HG03558 (cell line): Measurements from ENCODE around the gene FEZF1.
A peak's percentile ranks its signal among the peaks of the same experiment; 100 is the strongest.

Source experiments
- ATAC-seq: cut with Tn5 transposase; IDR thresholded peaks from one replicate; pipeline ENCODE4 v1.9.1; 2021; ENCODE audit warnings: moderate number of reproducible peaks; ENCODE audit not compliant: unreplicated experiment; ENCODE audit errors: extremely low read depth

FEZF1 gene

GRCh38 chr7:122304319-122304975 lies at the start of gene FEZF1:
Gene FEZF1, minus strand, starts transcription at chr7:122304750. Its CDS starts 313 bp downstream, at chr7:122304437.
- no peak for ATAC-seq

- ATAC-seq, result no peak
Measured at GRCh38 chr7:122352454-122352853, 47.9 kb upstream of the FEZF1 start.

GRCh38 chr7:122350701-122351100 lies 46.2 kb upstream of the FEZF1 start:
- no peak for ATAC-seq

DNA sequence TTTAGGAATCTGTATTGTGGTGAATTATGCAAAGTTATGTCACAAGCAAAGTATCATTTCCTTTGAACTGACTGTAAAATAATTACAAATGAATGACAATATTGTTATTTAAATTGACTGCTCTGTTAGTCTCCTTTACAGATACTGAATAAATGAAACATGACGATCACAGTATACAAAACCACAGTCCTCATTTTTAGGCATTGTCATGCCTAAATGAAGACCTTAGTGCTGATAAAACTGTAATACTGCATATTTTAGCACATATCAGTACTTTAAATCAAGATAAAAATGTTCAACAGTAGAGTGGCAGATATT lies 39.7 kb upstream of the FEZF1 start:
- no peak for ATAC-seq

DNA sequence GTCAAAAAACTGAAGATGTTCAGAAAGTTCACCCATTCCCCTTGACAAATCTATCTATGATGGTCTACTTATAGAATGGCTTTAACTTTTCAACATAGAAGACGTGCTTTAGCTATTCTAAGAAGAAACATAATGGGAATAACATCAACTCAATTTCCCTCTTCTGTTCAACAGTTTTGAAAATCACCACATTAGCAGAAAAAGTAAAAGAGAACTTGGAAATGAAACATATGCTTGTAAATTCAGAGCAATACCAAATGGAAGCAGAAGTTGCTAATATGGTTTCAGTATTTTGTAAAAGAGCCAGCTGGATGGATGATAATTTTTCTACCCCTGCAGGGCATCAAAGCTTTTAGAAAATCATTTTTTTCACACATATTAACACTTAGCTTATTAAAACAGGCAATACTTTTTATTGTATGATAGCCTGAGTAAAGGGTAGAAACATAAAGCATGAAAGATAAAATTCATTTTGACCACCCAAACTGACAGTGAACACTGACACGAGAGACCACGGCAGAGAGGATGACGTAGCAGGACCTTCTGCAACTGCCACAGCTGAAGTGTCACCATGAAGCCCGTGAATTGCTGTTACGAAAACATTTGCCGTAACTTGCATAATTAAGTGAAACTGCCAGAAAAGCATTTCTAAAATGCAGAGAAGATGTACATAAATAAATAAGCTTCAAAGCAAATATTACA lies 39.2 kb upstream of the FEZF1 start:
- ATAC-seq, result no peak

DNA sequence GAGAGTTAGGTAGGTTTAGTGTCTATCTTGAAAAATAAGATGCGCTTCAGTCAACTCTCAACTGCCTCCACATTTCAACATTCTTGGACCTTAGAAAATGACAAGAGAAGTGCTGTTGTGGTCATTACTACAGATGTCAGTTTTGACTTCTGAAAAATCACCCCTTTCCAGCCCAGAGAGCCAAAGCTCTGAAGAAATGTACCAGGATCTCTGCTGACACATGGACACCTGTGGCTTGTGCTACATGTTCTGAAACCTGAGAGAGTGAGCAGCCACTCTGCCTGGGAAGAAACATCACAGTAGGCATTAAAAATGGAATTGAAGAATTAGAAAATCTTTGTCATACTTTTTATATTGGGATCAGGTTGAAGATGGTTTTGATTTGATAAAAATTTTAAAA lies 35.9 kb upstream of the FEZF1 start:
- ATAC-seq, result no peak

GRCh38 chr7:122339145-122339904 lies 34.8 kb upstream of the FEZF1 start:
- no peak for ATAC-seq

- ATAC-seq, result no peak
Measured at GRCh38 chr7:122337011-122337410, 32.5 kb upstream of the FEZF1 start.

GRCh38 chr7:122329145-122329802 lies 24.7 kb upstream of the FEZF1 start:
- no peak for ATAC-seq

DNA sequence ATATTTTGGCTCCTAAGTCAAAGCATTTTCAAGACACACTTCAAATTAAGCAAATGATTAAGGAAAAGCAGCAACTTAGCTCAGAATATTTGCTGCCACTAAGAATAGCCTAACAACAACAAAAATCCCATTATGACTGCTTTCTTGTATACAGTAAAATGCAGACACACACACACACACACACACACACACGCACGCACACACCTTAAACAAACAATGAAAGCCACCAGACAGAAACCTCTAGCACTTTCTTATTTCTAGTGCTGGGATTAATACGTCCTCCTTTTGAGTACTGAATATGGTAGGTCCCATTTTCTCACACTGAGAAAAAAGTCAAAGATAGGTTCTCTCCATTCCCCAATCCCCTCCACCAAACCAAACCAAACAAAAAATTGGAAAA lies 23.4 kb upstream of the FEZF1 start:
- no peak for ATAC-seq

DNA sequence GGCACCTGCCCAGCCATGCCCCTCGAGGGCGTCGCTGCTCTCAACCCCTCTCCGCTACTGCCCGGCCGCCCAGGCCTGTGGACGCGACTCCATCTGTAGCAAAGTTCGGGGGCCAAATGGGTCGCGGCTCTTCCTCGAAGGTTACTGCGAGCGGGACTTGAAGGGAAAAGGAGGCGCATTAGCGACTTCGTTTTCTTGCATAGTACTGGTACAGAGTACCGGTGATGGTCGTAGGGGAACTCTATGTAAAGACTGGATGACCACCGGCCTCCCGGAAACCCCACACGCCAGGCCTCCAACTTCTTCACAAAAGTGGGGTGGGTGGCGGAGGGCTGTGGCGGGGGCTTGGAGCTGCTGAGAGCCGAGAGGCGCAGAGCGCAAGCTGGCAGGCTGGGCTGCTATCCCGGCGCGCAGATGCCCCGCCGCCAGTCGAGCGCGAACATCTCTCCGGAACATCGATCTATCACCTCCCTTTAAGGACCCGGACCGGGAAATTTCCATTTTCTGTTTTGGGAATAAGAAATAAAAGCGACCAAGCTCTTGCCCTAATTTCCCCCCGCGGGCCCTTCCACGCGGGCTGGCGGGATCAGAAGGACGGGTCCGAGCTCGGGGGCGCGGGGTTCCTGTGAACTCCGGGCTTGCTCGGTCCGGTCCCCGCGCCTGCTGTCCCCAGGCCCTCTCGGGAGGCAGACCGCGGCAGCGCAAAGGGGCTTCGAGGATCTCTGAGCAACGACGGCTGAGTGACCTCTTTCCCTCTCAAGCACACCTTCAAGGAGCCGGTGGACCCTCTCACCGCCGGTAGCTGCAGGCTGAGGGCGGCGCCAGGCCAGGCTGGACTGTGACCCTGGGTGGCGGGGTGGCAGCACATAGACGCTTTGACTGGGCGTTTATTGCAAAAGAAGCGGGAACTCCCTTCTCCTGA lies 12.2 kb upstream of the FEZF1 start:
- ATAC-seq, result no peak

DNA sequence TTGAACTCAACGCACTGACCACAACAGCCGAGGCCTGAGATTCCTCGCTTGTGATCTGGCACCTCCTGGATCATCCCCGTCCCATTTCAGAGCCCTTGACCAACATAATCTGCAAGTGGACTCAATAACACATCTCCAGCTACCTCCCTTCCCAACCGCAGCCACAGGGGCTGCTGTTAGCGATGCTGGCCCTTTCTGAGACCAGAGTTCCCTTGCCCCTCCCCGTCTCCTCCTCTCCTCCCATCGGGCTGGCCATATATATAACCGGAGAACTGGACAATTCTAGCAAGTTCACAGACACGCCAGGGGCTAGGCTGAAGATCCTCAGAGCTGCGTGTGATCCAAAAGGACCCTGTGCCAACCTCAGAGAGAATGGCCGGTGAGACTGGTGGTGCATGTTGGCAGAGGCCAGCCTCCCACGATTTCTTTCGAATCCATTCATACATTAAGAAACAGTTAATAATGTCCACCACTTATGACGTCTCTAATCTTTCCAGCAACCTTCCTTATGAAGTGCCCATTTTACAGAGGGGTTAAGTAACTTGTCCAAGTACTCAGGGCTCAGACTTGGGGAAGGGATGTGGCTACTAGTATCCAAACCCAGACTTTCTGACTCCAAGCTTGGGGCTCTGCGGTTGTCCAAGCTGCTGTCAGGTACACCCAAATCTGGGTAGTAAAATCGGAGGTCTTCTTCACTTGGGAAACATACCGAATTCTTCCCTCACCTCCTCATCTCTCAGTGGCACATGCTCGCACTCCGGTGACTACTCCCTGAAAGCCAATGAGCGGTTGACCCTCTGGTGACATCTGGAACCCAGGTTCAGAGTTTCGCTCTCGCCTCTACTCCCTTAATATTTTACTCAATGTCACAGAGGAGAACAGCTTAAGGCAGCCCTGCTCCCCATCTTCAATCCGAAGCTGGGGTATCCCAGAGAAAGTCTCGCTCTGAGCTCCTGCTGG lies 11.2 kb upstream of the FEZF1 start:
- ATAC-seq, result no peak

DNA sequence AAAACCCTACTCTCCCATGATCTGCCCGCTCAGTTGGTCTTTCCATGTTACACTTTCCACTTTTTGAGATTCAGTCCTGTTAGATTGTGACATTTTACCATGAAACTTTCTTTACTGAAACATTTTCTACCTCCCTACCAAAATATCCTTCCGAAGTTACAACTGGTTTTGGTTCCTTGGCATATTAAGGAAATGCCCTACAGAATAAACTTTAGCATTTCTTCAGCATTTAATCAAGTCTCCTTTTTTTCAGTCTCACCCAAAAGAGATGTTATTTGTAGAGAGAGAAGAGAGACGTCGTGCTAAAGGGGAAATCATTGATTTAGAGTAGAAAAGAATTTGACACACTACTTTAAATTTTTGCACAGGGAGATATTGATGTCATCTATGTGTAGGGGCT lies 9.7 kb upstream of the FEZF1 start:
- ATAC-seq, result no peak

DNA sequence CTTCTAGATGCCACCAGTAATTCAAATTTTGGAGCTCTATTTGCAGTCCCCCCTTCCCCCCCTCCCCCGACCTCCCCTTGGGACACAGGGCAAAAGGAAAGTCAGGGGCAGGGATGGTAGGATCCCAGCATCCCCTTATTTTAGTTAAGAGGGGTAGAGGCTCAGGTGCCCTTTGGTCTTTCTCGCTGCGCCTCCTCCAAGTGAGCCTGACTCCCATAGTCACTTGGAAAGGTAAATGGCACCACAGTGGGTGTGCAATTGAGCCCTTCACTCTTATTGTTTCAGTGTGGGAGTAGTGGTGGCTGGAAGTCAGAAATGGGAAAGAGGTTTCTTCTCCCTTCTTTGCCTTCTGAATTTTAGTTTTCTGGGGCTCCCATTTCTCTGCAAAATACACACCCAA lies 8.2 kb upstream of the FEZF1 start:
- no peak for ATAC-seq

DNA sequence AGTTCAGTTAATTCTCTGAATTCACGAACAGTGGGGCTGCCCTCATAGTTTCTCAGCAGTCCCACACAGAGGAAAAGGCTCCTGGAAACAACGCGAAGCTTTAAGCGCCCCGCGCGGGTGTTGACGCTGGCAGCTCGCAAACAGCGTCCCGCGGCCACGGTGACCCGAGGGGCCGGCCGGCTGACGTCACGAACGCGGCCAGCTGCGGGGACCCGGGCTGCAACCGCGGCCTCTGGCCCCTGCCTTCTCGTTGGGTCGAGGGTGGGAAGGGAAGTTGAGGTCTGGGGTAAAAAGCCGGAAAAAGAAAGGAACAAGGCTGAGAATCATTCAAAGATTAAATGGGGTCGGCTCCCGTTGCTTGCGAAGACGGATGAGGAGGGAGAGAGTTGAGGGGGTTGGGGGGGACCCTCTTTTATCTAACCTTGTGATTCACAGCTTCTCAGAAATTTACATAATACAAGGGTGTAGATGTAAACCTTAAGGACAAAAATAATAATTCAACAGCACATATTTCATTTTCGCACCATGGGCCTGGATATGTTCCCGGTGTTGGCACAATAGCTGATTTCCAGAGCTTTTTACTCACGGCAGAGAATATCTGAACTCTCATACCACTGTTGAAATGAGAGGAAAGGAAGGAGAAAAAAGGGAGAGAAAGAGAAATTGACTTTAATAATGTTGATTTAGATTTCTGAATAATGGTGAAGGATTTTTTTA lies 7.3 kb upstream of the FEZF1 start:
- no peak for ATAC-seq

DNA sequence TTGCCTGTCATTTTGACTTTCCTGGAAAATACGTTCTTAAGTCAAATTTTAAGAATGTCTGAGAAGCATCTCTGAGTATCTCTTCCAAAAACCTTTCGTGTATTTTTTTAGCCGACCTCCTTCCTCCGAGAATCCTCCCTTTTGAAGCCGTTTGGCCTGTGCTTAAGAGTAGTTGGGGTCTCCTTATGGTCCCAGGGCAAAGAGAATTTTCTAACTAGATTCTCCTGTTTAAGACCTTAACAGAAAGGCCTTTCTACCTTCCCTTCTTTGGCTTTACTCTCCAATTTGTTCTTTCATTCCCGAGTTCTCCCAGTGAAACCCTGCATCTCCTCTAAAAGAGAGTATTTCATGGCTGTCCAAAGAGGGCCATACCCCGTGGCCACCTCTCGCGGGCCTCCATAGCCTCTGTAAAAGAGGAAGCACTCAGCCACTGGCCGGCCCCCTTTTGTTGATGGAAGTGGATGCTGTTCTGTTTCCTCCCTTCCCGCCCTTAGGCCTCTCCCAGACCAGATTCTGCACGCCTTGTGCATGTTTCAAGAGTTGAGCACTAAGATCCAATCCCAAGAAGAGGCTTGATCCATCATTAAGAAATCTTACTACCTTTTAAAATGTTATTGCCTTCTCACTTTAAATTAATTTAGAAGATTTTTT lies 6.6 kb upstream of the FEZF1 start:
- no peak for ATAC-seq

DNA sequence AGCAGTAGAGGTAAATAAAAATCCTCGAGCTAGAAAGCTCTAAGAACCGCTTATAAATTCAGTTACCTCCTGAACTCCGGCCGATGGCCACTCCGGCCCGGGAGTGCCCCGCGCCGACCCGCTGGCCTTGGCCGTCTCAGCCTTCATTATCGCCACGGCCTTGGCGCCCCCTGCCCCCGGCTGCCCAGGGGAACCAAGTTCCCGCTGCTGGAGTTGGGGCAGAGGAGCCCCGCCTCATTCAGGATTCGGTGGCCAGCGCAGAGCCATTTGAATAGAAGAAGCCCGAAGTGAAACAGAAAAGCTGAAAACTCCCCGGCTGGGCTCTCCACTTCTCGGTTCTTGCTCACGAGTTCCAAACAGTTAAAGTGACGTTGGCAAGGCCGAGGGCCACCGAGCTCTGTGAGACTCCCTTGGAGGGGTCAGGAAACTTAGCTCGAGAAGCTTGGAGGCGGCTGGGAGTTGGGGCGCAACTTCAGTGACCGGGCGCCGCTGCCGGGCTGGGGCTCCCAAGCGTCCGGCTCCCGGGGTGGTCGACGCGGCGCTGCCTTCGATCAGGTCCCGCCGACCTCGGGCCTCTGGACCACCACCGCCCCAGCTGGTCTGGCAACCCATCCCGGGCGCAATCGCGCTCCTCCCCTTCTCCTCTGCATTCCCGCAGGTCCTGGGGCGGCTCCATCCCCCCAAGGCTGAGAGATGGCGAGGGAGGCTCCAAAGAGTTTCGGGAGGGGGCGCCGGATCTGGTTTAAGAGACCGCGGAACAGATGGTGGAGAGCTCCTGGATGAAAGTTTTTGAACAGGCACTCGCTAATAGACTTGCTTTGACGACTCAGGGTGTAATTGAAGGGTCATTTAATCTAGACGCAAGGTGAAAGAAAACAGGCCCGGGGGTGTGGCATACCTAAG lies 5.8 kb upstream of the FEZF1 start:
- ATAC-seq, result peak; percentile 45
